Activated CD4-positive, alpha-beta memory T cell treated with anti-CD3 and anti-CD28 coated beads for 36 hours (primary cell): ENCODE results near the gene VMAC. TPM values are rescaled to one million over a fixed set of nuclear protein-coding genes. Genes with fewer than 3 reads are reported as not detected.

Experiments used
- CTCF ChIA-PET: fragments of 350-600 bp; sonication (Branson Sonifier 250); formaldehyde crosslinking; loops from one replicate; lab custom pipeline; 2021; ENCODE audit warnings: antibody characterized with exemption, inconsistent platforms; lab: Charles Lee
- POLR2A ChIA-PET: fragments of 350-600 bp; sonication (Branson Sonifier 250); formaldehyde crosslinking; loops from one replicate; lab custom pipeline; 2021; ENCODE audit warnings: antibody characterized with exemption; lab: Charles Lee
- DNase-seq: peaks from one replicate; pipeline ENCODE4 v3.0.0-alpha.2; 2020
- H3K27ac Mint-ChIP-seq: one replicate; pipeline ENCODE4 v1.8.0; 2021; ENCODE audit warnings: mixed read lengths
- H3K27me3 Mint-ChIP-seq: one replicate; pipeline ENCODE4 v1.8.0; 2021; ENCODE audit warnings: mixed read lengths
- H3K36me3 Mint-ChIP-seq: one replicate; pipeline ENCODE4 v1.8.0; 2021; ENCODE audit warnings: mixed read lengths
- H3K4me1 Mint-ChIP-seq: one replicate; pipeline ENCODE4 v1.8.0; 2021; ENCODE audit warnings: low read depth, mixed read lengths
- H3K4me3 Mint-ChIP-seq: one replicate; pipeline ENCODE4 v1.8.0; 2021; ENCODE audit warnings: mild to moderate bottlenecking, mixed read lengths
- H3K9me3 Mint-ChIP-seq: one replicate; pipeline ENCODE4 v1.8.0; 2021; ENCODE audit warnings: mixed read lengths
- intact Hi-C: fragments of 100-400 bp; cut with micrococcal nuclease; formaldehyde crosslinking; loops from one replicate; pipeline ENCODE4 v1.15.1; 2023
- total RNA-seq, 2 experiments: library from RNA; stranded (reverse); gene quantifications; one replicate each; pipeline ENCODE4 v1.2.3, GENCODE V29; 2021

VMAC gene
- total RNA-seq, 2 experiments from 2014 or later: 2.9 to 3.3 TPM

DNA sequence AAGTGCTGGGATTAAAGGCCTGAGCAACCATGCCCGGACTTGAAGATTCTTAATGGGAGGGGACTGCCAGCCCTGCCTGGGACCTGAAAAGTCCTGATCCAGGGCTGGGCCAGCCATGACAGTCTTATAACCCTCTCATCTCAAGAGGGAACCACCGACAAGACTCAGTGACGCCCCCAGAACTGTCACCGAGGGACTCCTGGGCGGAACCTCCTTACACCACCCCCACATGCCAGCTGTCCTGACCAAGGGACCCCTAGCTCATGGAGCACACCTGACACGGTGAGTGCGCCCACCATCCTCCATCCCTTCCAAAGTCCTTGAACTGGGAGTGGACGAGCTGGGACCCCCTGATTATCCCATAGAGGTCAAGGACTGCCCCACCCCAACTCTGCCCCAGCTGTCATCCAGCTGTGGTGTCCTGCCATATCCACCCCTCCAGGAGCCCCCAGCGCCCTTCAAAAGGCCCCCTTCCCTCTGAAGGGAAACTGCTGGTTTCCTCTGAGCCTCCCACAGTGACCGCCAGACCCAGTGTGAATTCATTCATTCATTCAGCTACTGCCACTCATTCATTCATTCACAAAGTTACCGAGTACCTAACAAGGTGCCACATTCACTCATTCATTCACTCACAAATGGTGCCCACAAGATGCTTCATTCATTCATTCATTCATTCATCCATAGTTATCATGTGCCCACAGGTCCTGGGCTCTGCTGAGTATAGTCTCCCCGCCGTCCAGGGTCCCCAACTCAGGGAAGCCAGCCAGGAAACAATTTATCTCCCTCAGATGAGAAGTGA is 4.7 kb upstream of the VMAC start:
- no peak overlapping the region for H3K27ac Mint-ChIP-seq
- H3K36me3 Mint-ChIP-seq: peaks cover 13% of the 10 kb centered on the region
- ChIA-PET POLR2A (interaction anchor here (0.9 kb wide), 1 partner anchor 72 kb away, joined by 3 read pairs; no protein-coding TSS in a partner anchor), CTCF (interaction anchor here (0.5 to 1.3 kb wide), 2 partner anchors 68 to 96 kb away, joined by 4 read pairs; no protein-coding TSS in a partner anchor)
- H3K27me3 Mint-ChIP-seq: no peaks in the 10 kb centered on the region
- H3K9me3 Mint-ChIP-seq: no peaks in the 10 kb centered on the region
- intact Hi-C loops: loop anchor here (5.0 kb wide), 1 partner anchor 212 kb away; the partner anchor contains the start of gene RFX2
- no peak overlapping the region for H3K4me3 Mint-ChIP-seq
- DNase-seq: no peak
- H3K4me1 Mint-ChIP-seq: peaks cover 20% of the 10 kb centered on the region

DNA sequence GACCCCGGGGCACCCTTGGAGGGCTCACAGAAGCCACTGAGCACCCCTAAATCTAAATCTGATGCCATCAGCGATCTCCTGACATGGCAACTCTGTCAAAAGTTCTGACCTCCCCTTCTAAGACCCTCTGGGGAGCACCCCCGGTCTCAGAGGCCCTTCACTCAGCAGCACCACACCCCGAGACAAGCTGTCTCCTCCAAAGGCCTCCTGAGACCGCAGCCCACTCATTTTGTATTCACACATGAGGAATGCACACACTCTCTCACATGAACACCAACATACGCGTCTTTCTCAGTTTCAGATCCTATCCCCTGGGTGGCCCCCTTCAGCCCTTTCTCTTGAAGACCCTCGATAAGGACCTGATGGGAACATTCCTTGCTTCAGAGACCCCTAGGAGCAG is 3.7 kb upstream of the VMAC start:
- no peak for DNase-seq
- no peak overlapping the region for H3K4me3 Mint-ChIP-seq
- H3K9me3 Mint-ChIP-seq: no peaks in the 10 kb centered on the region
- ChIA-PET CTCF (interaction anchor here (1.8 kb wide), 1 partner anchor 98 kb away, joined by 4 read pairs; no protein-coding TSS in a partner anchor), POLR2A (no interaction called here)
- peak overlapping the region; percentile 34 for H3K27ac Mint-ChIP-seq
- H3K4me1 Mint-ChIP-seq: peaks cover 23% of the 10 kb centered on the region
- intact Hi-C loops: loop anchor here (5.0 kb wide), 1 partner anchor 211 kb away; the partner anchor contains the start of gene RFX2
- peaks cover 10% of the 10 kb centered on the region for H3K36me3 Mint-ChIP-seq
- H3K27me3 Mint-ChIP-seq: no peaks in the 10 kb centered on the region

DNA sequence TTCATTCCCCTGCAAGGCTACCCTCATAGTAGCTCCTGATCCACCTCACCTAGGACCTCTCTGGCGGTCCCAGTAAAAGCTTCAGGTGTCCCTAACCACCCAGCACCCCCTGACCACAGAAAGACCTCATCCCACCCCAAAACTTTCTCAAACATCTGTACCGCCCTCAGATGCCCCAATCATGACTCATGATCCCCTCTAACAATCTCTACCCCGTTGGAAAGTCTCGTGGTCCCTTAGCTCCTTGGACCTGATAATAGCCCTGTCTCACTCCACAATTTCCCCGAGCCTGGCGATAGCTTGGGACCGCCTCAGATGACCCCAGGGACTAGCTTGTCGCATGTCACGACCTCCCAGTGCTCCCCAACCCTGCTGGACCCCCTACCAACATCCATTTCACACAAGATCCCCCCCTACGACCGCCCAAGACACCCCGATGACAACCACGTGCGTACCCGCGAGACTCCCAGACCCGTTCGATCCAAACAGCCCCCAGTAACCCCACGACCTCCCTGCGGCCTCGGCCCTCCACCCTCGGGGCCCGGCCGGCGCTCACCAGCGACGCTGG is 1.5 kb upstream of the VMAC start:
- DNase-seq: peak; percentile 27
- Mint-ChIP-seq H3K27ac (peak overlapping the region; percentile 98), H3K4me1 (peaks cover 38% of the 10 kb centered on the region)

DNA sequence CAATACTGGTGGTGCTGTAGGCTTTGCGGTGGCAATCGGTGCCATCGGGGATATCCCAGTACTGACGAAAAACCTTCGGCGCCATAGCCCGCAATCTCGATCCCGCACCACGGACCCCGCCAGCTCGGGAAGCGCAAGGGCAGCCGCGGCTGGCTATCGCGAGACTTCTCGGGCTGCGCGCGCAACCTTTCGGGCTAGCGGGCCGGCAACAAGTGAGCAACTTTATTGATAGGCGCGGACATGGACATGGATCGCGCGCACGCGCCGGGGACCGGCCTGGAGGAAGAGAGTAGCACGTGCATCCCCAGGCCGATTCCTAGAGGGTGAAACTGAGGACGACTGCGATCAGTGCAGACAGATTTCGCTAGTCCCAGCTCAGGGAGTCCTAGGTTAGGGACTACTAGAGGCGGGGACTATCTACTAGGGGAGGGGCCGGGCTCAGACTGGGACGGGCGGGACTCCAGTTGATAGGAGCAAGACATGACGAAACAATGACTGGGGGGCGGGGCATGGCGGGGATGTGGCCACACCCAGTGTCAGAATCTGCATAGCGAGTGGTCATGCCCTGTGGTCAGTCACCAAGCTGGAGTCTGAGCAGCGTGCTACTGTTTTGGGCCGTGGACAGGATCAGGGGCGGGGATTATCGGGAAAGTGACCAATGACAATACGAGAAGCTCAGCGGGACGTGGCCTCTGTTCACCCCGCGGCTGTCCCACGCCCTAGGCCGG is 884 bp upstream of the VMAC start, which contains the start of gene NDUFA11:
TSS of gene NDUFA11 (minus strand) at position 167 of the 728 bp plus-strand sequence. CDS start at position 85, 82 bp downstream.
- DNase-seq: peak; percentile 97
- intact Hi-C loops: loop anchor here (1.0 to 5.0 kb wide), 11 partner anchors 49 to 522 kb away; partner anchors contain the start of genes DUS3L, MICOS13, RANBP3 and RFX2
- H3K27me3 Mint-ChIP-seq: no peaks in the 10 kb centered on the region
- H3K36me3 Mint-ChIP-seq: peaks cover 10% of the 10 kb centered on the region
- H3K27ac Mint-ChIP-seq: peak within 1 kb of the TSS; percentile 98
- CTCF ChIA-PET: interaction anchor here (0.8 to 4.3 kb wide), 13 partner anchors 10 to 224 kb away, joined by 3 to 47 read pairs (median 4); partner anchors contain the start of genes DUS3L, NRTN and RPL36
- POLR2A ChIA-PET: interaction anchor here (0.5 to 3.5 kb wide), 12 partner anchors 45 to 1524 kb away, joined by 3 to 36 read pairs (median 4); partner anchors contain the start of genes CATSPERD, DUS3L, LONP1 and RANBP3
- H3K4me3 Mint-ChIP-seq: peak within 1 kb of the TSS; percentile 97
- H3K9me3 Mint-ChIP-seq: no peaks in the 10 kb centered on the region
- peaks cover 38% of the 10 kb centered on the region for H3K4me1 Mint-ChIP-seq

More for the DNA sequence above, 1.5 kb upstream of the VMAC start:
- CTCF ChIA-PET: interaction anchor here (1.1 to 4.3 kb wide), 8 partner anchors 10 to 109 kb away, joined by 3 to 47 read pairs (median 6); partner anchors contain the start of gene NRTN
- Mint-ChIP-seq H3K9me3 (no peaks in the 10 kb centered on the region), H3K4me3 (peak overlapping the region; percentile 97), H3K27me3 (no peaks in the 10 kb centered on the region), H3K36me3 (peaks cover 10% of the 10 kb centered on the region)
- POLR2A ChIA-PET: interaction anchor here (1.4 to 3.5 kb wide), 8 partner anchors 45 to 281 kb away, joined by 4 to 36 read pairs (median 8); partner anchors contain the start of genes DUS3L, SAFB and SAFB2
- intact Hi-C loops: loop anchor here (5.0 kb wide), 1 partner anchor 209 kb away; the partner anchor contains the start of gene RFX2

DNA sequence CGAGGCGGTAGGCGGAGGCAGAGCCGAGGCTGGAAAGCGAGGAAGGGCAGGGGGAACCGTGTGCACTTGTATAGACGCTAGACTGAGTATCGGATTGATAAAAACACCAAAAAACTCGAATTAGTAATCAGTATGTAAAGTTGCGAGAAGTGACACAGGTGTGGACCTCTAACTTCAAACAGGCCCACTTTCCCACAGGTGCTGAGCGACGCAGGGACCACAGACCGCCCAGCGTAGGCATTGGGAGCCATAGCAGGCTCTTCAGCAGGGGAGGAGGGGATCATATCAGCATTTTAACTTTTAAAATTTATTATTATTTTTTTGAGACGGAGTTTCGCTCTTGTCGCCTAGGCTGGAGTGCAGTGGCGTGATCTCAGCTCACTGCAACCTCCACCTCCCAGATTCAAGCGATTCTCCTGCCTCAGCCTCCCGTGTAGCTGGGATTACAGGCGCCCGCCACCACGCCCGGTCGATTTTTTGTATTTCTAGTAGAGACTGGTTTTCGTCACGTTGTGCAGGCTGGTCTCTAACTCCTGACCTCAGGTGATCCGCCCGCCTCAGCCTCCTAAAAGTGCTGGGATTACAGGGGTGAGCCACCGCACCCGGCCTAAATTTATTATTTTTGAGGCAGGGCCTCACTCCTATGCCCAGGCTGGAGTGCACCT is 574 bp downstream of the VMAC start:
- peak overlapping the region; percentile 33 for H3K27ac Mint-ChIP-seq
- CTCF ChIA-PET: interaction anchor here (1.3 to 4.3 kb wide), 4 partner anchors 63 to 117 kb away, joined by 3 to 47 read pairs (median 6); partner anchors contain the start of genes DUS3L and NRTN

DNA sequence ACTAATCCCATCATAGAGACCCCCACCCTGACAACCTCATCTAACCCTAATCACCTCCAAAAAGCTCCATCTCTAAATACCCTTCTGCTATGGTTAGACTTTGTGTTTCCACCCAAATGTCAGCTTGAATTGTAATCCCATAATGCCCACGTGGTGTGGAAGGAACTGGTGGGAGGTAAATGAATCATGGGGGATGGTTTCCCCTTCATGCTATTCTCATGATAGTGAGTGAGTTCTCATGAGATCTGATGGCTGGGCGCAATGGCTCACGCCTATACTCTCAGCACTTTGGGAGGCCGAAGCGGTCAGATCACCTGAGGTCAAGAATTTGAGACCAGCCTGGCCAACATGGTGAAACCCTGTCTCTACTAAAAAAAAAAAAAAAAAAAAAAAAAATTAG is 2.6 kb downstream of the VMAC start:
- Mint-ChIP-seq H3K9me3 (no peaks in the 10 kb centered on the region), H3K4me3 (no peak overlapping the region), H3K27ac (peak overlapping the region; percentile 11), H3K27me3 (no peaks in the 10 kb centered on the region), H3K36me3 (peaks cover 2% of the 10 kb centered on the region), H3K4me1 (peaks cover 26% of the 10 kb centered on the region)
- intact Hi-C loops: no loop called here
- POLR2A ChIA-PET: no interaction called here
- DNase-seq: peak; percentile 48
- CTCF ChIA-PET: interaction anchor here (0.6 to 2.6 kb wide), 2 partner anchors 103 to 115 kb away, joined by 3 to 8 read pairs; no protein-coding TSS in a partner anchor

More for the DNA sequence above, 574 bp downstream of the VMAC start:
- POLR2A ChIA-PET: interaction anchor here (2.4 to 3.5 kb wide), 2 partner anchors 77 to 214 kb away, joined by 5 to 36 read pairs; no protein-coding TSS in a partner anchor
- peaks cover 8% of the 10 kb centered on the region for H3K36me3 Mint-ChIP-seq
- no peaks in the 10 kb centered on the region for H3K27me3 Mint-ChIP-seq
- no peak for DNase-seq
- H3K9me3 Mint-ChIP-seq: no peaks in the 10 kb centered on the region
- peaks cover 34% of the 10 kb centered on the region for H3K4me1 Mint-ChIP-seq
- intact Hi-C loops: loop anchor here (2.0 kb wide), 1 partner anchor 48 kb away; no protein-coding TSS in a partner anchor
- peak overlapping the region; percentile 97 for H3K4me3 Mint-ChIP-seq

DNA sequence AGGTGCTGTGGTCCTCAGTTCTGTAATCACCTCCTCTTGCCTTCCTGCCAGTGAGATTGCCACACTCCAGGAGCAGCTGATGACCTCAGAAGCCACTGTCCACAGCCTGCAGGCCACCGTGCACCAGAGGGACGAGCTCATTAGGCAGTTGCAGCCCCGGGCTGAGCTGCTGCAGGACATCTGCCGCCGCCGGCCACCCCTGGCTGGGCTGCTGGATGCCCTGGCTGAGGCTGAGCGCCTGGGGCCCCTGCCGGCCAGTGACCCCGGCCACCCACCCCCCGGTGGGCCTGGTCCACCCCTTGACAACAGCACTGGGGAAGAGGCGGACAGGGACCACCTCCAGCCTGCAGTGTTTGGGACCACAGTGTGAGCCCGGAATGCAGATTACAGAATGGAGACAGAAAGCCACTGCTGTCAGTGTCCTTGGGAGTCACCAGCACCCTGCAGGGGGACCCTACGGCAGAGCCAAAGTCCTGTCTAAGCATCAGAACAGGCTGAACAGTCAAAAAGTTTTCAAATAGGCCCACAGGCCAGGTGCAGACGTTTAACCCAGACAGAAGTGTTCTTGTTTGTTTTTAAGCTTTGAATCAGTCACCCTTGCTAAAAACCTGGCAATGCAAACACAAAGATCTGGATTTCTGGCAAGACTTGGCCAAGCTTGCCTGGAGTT is 4.2 kb downstream of the VMAC start:
- Mint-ChIP-seq H3K27ac (no peak overlapping the region), H3K4me3 (no peak overlapping the region), H3K9me3 (no peaks in the 10 kb centered on the region), H3K36me3 (no peaks in the 10 kb centered on the region), H3K4me1 (peaks cover 18% of the 10 kb centered on the region), H3K27me3 (no peaks in the 10 kb centered on the region)
- ChIA-PET CTCF (interaction anchor here (1.3 to 1.4 kb wide), 2 partner anchors 59 to 105 kb away, joined by 4 to 5 read pairs; no protein-coding TSS in a partner anchor), POLR2A (no interaction called here)
- DNase-seq: no peak
- intact Hi-C loops: no loop called here

DNA sequence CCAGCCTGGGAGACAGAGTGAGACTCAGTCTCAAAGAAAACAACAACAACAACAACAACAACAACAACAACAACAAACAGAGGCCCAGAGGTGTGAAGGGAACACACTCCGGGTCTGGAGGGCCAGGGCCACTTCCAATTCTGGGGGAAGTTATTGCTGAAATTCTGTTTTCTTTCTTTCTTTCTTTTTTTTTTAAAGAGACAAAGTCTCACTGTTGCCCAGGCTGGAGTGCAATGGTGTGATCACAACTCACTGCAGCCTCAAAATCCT is 5.9 kb downstream of the VMAC start:
- no peaks in the 10 kb centered on the region for H3K9me3 Mint-ChIP-seq
- H3K27ac Mint-ChIP-seq: no peak overlapping the region
- DNase-seq: no peak
- CTCF ChIA-PET: no interaction called here
- no peaks in the 10 kb centered on the region for H3K36me3 Mint-ChIP-seq
- no peak overlapping the region for H3K4me3 Mint-ChIP-seq
- peaks cover 18% of the 10 kb centered on the region for H3K4me1 Mint-ChIP-seq
- POLR2A ChIA-PET: no interaction called here
- intact Hi-C loops: no loop called here
- H3K27me3 Mint-ChIP-seq: no peaks in the 10 kb centered on the region

DNA sequence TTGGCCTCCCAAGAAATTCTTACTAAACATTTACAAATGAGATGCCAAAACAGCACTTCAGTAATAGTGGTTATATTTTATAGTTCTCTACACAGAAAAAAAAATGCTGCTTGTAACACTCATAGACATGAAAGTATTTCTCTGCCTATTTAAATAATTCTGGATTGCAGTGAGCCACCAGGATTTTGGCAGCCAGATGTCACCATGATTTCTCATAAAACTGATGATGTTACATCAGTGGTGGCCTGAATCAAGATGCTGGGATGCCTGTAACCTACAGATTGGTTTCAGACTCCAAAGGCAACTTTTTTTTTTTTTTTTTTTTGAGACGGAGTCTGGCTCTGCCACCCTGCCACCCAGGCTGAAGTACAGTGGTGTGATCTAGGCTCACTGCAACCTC is 6.7 kb downstream of the VMAC start:
- intact Hi-C loops: no loop called here
- Mint-ChIP-seq H3K36me3 (peaks cover 1% of the 10 kb centered on the region), H3K4me3 (no peak overlapping the region), H3K27me3 (no peaks in the 10 kb centered on the region), H3K27ac (no peak overlapping the region), H3K4me1 (peaks cover 11% of the 10 kb centered on the region), H3K9me3 (no peaks in the 10 kb centered on the region)
- no peak for DNase-seq
- ChIA-PET CTCF (no interaction called here), POLR2A (no interaction called here)

DNA sequence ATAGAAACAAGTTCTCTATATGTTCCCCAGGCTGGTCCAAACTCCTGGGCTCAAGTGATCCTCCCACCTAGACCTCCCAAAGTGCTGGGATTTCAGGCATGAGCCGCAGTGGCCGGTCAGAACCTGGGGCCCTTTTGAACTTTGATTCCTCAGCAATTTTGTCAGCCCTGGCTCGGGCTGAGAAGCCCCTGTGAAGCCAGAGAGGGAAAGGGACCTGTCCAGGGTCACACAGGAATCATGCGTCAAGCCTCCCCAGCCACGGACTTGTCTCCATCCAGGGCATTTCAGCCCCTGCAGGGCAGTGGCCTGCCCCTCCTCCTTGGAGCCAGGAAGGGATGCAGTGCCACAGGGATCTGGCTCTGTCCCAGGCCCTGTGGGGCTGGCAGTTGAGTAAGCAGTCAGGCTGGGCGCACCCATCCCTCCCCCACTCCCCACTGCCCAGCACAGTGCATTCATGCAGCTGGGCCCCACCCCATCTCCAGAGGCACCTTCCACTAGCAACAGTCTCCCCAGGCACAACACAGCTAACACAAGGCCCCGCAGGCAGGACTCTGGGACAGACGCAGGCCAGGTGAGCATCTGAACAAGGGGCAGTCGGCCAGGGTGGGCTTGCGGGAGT is 9.2 kb downstream of the VMAC start, which contains the start of gene CAPS:
TSS of gene CAPS (plus strand) at position 516 of the 619 bp plus-strand sequence. CDS start 153 bp downstream, outside the sequence.
- Mint-ChIP-seq H3K9me3 (no peaks in the 10 kb centered on the region), H3K4me3 (no peak within 1 kb of the TSS), H3K27me3 (no peaks in the 10 kb centered on the region), H3K36me3 (peaks cover 5% of the 10 kb centered on the region), H3K27ac (peak within 1 kb of the TSS; percentile 18), H3K4me1 (no peaks in the 10 kb centered on the region)
- POLR2A ChIA-PET: no interaction called here
- no peak for DNase-seq
- intact Hi-C loops: no loop called here
- CTCF ChIA-PET: no interaction called here
